Measurements from ENCODE around the gene ODR4.
"Not testable (repeated sequence)": the region's sequence is repeated elsewhere in the genome, so short reads cannot be mapped to it uniquely, and the experiment has no call there.

Gene ODR4

DNA sequence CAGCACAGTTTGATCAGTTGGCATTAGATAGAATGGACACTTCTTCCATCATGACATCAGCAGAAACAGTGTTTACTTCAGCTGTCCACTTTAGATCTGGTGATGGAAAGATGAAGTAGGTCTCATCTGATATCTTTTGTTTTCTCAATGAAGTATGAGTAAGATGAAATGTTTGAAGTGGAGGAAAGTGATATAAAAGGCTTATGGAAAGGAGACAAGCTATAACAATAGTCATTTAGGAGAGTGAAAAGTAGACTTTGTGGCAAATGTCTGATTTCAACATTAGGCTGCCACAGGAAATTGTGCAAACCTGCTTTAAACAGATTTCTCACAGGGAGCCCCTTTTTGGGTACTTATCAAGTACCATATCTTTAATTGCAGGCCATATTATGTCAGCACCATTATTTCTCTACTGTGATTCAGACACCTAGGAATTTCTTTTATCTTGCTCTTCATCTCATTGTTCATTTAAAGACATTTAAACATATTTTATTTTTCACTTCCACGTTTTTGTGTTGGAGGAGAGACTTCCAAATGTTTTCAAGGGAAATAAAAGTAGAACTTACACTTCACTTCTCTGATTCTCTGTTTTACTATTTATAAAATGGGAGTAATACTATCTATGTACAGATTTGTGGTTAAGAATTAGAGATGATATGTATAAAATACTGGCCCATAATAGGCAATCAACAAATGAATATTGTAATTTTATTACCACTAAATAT lies 67.2 kb downstream of the ODR4 start:
- TF ChIP-seq, protein P1, sequence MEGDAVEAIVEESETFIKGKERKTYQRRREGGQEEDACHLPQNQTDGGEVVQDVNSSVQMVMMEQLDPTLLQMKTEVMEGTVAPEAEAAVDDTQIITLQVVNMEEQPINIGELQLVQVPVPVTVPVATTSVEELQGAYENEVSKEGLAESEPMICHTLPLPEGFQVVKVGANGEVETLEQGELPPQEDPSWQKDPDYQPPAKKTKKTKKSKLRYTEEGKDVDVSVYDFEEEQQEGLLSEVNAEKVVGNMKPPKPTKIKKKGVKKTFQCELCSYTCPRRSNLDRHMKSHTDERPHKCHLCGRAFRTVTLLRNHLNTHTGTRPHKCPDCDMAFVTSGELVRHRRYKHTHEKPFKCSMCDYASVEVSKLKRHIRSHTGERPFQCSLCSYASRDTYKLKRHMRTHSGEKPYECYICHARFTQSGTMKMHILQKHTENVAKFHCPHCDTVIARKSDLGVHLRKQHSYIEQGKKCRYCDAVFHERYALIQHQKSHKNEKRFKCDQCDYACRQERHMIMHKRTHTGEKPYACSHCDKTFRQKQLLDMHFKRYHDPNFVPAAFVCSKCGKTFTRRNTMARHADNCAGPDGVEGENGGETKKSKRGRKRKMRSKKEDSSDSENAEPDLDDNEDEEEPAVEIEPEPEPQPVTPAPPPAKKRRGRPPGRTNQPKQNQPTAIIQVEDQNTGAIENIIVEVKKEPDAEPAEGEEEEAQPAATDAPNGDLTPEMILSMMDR (IDR thresholded peaks at IDR 0.05): no peak
- no peaks in the 10 kb centered on the region for H3K9me3 ChIP-seq

DNA sequence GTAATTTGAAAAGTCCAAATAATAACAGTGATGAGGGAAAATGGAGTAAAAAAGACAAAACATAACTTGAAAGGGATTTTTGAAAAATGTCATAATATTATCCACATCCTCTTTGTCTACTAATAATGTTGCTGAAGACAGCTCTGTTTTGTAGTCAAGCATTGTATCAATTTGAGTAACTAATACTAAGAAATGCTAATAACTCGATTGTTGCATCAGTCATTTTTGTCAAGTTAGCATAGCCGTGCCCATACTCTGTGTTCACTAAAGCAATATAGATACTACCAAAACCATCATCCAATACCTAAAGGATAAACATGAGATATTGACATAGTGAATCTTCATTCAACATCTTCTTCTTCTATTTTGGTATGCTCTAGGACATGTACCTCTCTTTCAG lies 68.0 kb downstream of the ODR4 start:
- Histone ChIP-seq H3K4me3 (no peak overlapping the region), H3K27ac (no peak overlapping the region), H3K4me1 (no peaks in the 10 kb centered on the region), H3K27me3 (no peaks in the 10 kb centered on the region), H3K9me3 (no peaks in the 10 kb centered on the region), H3K36me3 (no peaks in the 10 kb centered on the region)
- intact Hi-C loops (cut with DNase I; ENCODE audit: low total_unique reads): no loop called here
- no peak for DNase-seq
- TF ChIP-seq, protein P1 (IDR thresholded peaks at IDR 0.05): no peak

More for the DNA sequence above, 67.2 kb downstream of the ODR4 start:
- Histone ChIP-seq H3K27ac (no peak overlapping the region), H3K4me1 (no peaks in the 10 kb centered on the region), H3K27me3 (no peaks in the 10 kb centered on the region), H3K36me3 (no peaks in the 10 kb centered on the region), H3K4me3 (no peak overlapping the region)
- DNase-seq: no peak
- intact Hi-C loops (cut with DNase I; ENCODE audit: low total_unique reads): no loop called here

DNA sequence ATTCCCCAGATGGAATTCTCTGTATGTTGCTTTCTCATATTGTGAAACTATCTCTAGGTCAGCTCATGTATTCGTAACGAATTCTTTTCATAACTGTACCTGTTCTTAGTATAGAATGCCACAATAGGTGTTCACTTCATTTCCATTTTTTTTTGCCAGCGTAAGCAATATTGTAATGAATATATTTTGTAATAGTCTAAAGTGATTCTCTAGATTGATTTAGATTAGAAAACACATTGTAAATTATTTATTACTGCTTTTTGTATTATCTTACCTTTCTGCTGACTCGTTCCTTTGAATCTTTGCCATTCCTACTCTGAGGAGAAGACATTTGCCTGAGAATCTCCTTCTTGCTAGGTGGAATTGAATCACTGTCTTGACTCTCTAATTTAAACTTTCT lies 70.5 kb downstream of the ODR4 start:
- H3K27ac ChIP-seq: no peak overlapping the region
- no peaks in the 10 kb centered on the region for H3K27me3 ChIP-seq
- intact Hi-C loops (cut with DNase I; ENCODE audit: low total_unique reads): no loop called here
- no peak for DNase-seq
- H3K36me3 ChIP-seq: no peaks in the 10 kb centered on the region
- H3K4me1 ChIP-seq: no peaks in the 10 kb centered on the region
- no peaks in the 10 kb centered on the region for H3K9me3 ChIP-seq
- H3K4me3 ChIP-seq: no peak overlapping the region
- TF ChIP-seq, protein P1 (IDR thresholded peaks at IDR 0.05): no peak

DNA sequence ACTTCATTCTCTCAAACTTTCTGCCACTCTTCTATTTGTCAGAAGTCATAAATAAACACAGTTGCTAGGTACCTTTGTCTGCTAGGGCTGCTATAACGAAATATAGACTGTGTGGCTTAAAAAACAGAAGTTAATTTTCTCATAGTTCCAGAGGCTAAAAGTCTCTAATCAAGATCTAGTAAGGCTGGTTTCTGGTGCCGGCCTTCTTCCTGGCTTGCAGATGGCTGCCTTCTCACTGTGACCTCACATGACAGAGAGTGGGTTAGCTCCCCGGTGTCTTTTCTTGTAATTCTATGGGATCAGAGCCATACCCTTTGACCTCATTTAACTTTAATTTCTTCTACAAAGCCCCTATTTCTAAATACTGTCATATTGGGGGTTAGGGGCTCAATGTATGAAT lies 79.3 kb downstream of the ODR4 start:
- intact Hi-C loops (cut with DNase I; ENCODE audit: low total_unique reads): no loop called here
- H3K36me3 ChIP-seq: no peaks in the 10 kb centered on the region
- no peaks in the 10 kb centered on the region for H3K27me3 ChIP-seq
- H3K4me3 ChIP-seq: no peak overlapping the region
- no peak overlapping the region for H3K27ac ChIP-seq
- TF ChIP-seq, protein P1 (IDR thresholded peaks at IDR 0.05): no peak
- no peak for DNase-seq
- H3K4me1 ChIP-seq: no peaks in the 10 kb centered on the region
- H3K9me3 ChIP-seq: no peaks in the 10 kb centered on the region

DNA sequence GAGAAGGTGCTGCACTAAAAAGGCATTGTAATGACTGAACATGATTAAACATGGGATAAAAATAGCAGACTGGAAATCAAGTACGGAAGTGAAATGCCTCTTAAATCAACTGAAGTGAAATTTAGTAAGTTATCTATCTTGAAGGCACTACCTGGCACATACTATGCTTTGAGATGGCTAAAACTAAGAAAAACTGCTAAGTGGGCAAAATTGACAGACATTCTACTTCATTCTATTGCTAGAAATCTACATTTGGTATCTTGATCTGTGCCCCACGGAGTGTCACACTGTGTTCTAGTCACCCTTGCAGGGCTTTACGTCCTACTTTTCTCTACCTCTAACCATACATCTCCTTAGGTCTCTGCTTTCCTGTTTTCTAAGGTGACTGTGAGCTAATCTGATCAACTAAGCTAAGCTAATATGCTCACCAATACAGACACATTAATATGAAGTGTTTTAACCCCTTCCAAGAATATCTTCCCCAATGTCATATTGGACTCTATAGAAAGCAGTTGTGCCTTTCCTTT lies 81.2 kb downstream of the ODR4 start:
- no peaks in the 10 kb centered on the region for H3K4me1 ChIP-seq
- TF ChIP-seq, protein P1 (IDR thresholded peaks at IDR 0.05): no peak
- intact Hi-C loops (cut with DNase I; ENCODE audit: low total_unique reads): no loop called here
- H3K27me3 ChIP-seq: no peaks in the 10 kb centered on the region
- no peak overlapping the region for H3K27ac ChIP-seq
- H3K4me3 ChIP-seq: no peak overlapping the region
- H3K36me3 ChIP-seq: no peaks in the 10 kb centered on the region
- no peak for DNase-seq
- no peaks in the 10 kb centered on the region for H3K9me3 ChIP-seq

DNA sequence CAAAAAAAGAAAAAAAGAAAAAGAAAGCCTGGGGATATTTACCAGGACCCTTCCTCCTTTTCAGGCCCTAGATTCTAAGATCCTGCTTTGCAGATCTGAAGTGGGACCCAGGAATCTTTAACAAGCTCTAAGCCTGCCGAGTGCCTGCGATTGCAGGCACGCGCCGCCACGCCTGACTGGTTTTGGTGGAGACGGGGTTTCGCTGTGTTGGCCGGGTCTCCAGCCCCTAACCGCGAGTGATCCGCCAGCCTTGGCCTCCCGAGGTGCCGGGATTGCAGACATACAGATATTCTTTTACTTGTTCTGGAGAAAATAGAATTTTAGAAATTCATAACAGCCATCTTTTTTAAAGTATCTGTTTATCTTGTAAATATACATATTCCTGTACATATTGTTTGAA lies 83.5 kb downstream of the ODR4 start:
- H3K4me1 ChIP-seq; H3K27me3 ChIP-seq; H3K27ac ChIP-seq; intact Hi-C loops (cut with DNase I; ENCODE audit: low total_unique reads); H3K36me3 ChIP-seq; H3K4me3 ChIP-seq; DNase-seq; H3K9me3 ChIP-seq: not testable (repeated sequence)
